Keratinocyte (primary cell): ENCODE results near the gene ARID3B. TPM values are rescaled to one million over a fixed set of nuclear protein-coding genes. Genes with fewer than 3 reads are reported as not detected.

ENCODE experiments used
- DNase-seq: peaks from one replicate; pipeline ENCODE4 v3.0.0-alpha.2; 2011; ENCODE audit warnings: low read depth, missing footprints, low spot score
- FAIRE-seq: peaks from 2 replicates; lab custom pipeline; 2011; peaks lifted over from hg19 to GRCh38; lab: Jason Lieb, UNC
- H2AFZ ChIP-seq: 2 replicates; pipeline ENCODE4 v1.6.0; 2012; ENCODE audit warnings: low read length, control low read depth, inconsistent platforms; ENCODE audit not compliant: control insufficient read depth
- H3K27ac ChIP-seq: 2 replicates; pipeline ENCODE4 v1.5.1; 2011; ENCODE audit warnings: low read length; ENCODE audit not compliant: control insufficient read depth, insufficient read depth
- H3K27me3 ChIP-seq: 3 replicates; pipeline ENCODE4 v1.6.0; 2011; ENCODE audit warnings: low read length; ENCODE audit not compliant: control insufficient read depth, insufficient read depth; ENCODE audit errors: extremely low read depth
- H3K36me3 ChIP-seq, 2 experiments: 2 replicates in 1 of 2; 3 replicates in 1 of 2; pipeline ENCODE4 v1.5.1; 2011; ENCODE audit warnings: low read length in 2 of 2, mild to moderate bottlenecking in 1 of 2; ENCODE audit not compliant: control insufficient read depth in 2 of 2, insufficient read depth in 2 of 2; ENCODE audit errors: extremely low read depth in 1 of 2
- H3K4me1 ChIP-seq: 3 replicates; pipeline ENCODE4 v1.5.1; 2011; ENCODE audit warnings: low read length; ENCODE audit not compliant: control insufficient read depth, insufficient read depth; ENCODE audit errors: extremely low read depth
- H3K4me2 ChIP-seq: 3 replicates; pipeline ENCODE4 v1.6.0; 2011; ENCODE audit warnings: low read depth, low read length; ENCODE audit not compliant: control insufficient read depth, insufficient read depth; ENCODE audit errors: extremely low read depth
- H3K4me3 ChIP-seq, 3 experiments: fragments of 200-600 bp in 1 of 3; sonication (generic) in 1 of 3; 2 replicates in 2 of 3; 3 replicates in 1 of 3; pipeline ENCODE4 v1.5.1; 2011 to 2016; ENCODE audit warnings: low read length in 3 of 3, mild to moderate bottlenecking in 3 of 3, control low read depth in 2 of 3, inconsistent platforms in 1 of 3, low read depth in 1 of 3, mixed read lengths in 1 of 3, mixed run types in 1 of 3, moderate library complexity in 1 of 3; ENCODE audit not compliant: control insufficient read depth in 2 of 3, insufficient read depth in 2 of 3; ENCODE audit errors: extremely low read depth in 1 of 3
- H3K79me2 ChIP-seq: 2 replicates; pipeline ENCODE4 v1.6.0; 2012; ENCODE audit warnings: low read length; ENCODE audit not compliant: control insufficient read depth, insufficient read depth
- H3K9ac ChIP-seq: 3 replicates; pipeline ENCODE4 v1.6.0; 2011; ENCODE audit warnings: low read length; ENCODE audit not compliant: control insufficient read depth, insufficient read depth; ENCODE audit errors: extremely low read depth
- H3K9me1 ChIP-seq: 3 replicates; pipeline ENCODE4 v1.6.0; 2011; ENCODE audit warnings: low read length; ENCODE audit not compliant: control insufficient read depth, insufficient read depth; ENCODE audit errors: extremely low read depth
- H3K9me3 ChIP-seq: 2 replicates; pipeline ENCODE4 v1.5.1; 2012; ENCODE audit warnings: low read depth, low read length; ENCODE audit not compliant: control insufficient read depth
- H4K20me1 ChIP-seq: 3 replicates; pipeline ENCODE4 v1.6.0; 2011; ENCODE audit warnings: low read length; ENCODE audit not compliant: control insufficient read depth, insufficient read depth; ENCODE audit errors: extremely low read depth
- EZH2 ChIP-seq: IDR thresholded peaks from one replicate; pipeline ENCODE4 v1.6.1; 2012; ENCODE audit warnings: inconsistent platforms, mild to moderate bottlenecking, low read length, moderate library complexity
- dilution Hi-C: fragments of 300-500 bp; cut with MboI; formaldehyde crosslinking; loops from one replicate; pipeline ENCODE4 v1.7.0; 2020; ENCODE audit warnings: low sequenced_read_pairs; ENCODE audit not compliant: extremely low pct_ligation_motif_present
- polyA plus RNA-seq, 5 experiments: library from polyadenylated mRNA; depleted of rRNA in 3 of 5; stranded (reverse) in 3 of 5; stranded (forward) in 1 of 5; unstranded in 1 of 5; fragments of >200 nt; gene quantifications; 1 replicate in 1 of 5; 2 replicates in 3 of 5; 3 replicates in 1 of 5; pipeline versions ENCODE4 v1.2.1 to v1.2.3, GENCODE V29; 2011 to 2012; ENCODE audit warnings: missing spikeins in 2 of 5, low read depth in 1 of 5, low replicate concordance in 1 of 5
- TF ChIP-seq, protein P1 (sequence below), 3 experiments: IDR thresholded peaks in 1 of 3; conservative IDR thresholded peaks in 1 of 3; optimal IDR thresholded peaks in 1 of 3; 2 replicates in 2 of 3; 3 replicates in 1 of 3; pipeline versions ENCODE3 to v1.5.1; 2011; ENCODE audit warnings: low read length in 3 of 3, mild to moderate bottlenecking in 3 of 3, moderate library complexity in 2 of 3, control low read depth in 1 of 3, inconsistent platforms in 1 of 3; ENCODE audit not compliant: insufficient read depth in 2 of 3; ENCODE audit errors: extremely low read depth in 1 of 3

ARID3B gene
- polyA plus RNA-seq, 1 donor (not counting 4 experiments of a cell fraction or from before 2014, with no cell fraction given), result 3.6 TPM

DNA sequence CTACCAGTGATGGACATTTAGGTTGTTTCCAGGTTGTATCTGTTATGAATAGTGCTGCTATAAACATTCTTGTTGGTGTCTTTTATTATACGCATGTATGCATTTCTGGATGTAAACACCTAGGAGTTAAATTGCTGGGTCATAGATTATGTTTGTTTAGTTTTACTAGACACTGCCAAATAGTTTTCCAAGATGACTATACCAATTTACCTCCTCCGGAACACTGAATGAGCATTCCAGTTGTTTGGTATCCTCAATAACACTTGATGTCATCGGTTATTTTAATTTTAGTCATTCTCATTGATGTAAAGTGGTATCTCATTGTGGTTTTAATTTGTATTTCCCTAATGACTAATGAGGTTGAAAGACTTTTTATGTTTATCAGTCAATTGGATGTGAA is 36.6 kb upstream of the ARID3B start:
- Histone ChIP-seq H3K27me3 (no peaks in the 10 kb centered on the region), H3K9me1 (no peaks in the 10 kb centered on the region), H3K9ac (no peak overlapping the region), H3K79me2 (no peaks in the 10 kb centered on the region), H3K27ac (no peak overlapping the region), H3K4me1 (no peaks in the 10 kb centered on the region), H3K4me2 (no peak overlapping the region), H3K9me3 (no peaks in the 10 kb centered on the region), H2AFZ (no peak overlapping the region), H3K36me3 (peaks cover 0 to under 1% of the 10 kb centered on the region in 2 experiments), H3K4me3 (no peak overlapping the region), H4K20me1 (no peaks in the 10 kb centered on the region)
- DNase-seq (no peak), FAIRE-seq (no peak)
- TF ChIP-seq, protein P1, sequence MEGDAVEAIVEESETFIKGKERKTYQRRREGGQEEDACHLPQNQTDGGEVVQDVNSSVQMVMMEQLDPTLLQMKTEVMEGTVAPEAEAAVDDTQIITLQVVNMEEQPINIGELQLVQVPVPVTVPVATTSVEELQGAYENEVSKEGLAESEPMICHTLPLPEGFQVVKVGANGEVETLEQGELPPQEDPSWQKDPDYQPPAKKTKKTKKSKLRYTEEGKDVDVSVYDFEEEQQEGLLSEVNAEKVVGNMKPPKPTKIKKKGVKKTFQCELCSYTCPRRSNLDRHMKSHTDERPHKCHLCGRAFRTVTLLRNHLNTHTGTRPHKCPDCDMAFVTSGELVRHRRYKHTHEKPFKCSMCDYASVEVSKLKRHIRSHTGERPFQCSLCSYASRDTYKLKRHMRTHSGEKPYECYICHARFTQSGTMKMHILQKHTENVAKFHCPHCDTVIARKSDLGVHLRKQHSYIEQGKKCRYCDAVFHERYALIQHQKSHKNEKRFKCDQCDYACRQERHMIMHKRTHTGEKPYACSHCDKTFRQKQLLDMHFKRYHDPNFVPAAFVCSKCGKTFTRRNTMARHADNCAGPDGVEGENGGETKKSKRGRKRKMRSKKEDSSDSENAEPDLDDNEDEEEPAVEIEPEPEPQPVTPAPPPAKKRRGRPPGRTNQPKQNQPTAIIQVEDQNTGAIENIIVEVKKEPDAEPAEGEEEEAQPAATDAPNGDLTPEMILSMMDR (optimal IDR thresholded peaks at IDR 0.05 in 1 of 3, IDR thresholded peaks at IDR 0.05 in 1 of 3, conservative IDR thresholded peaks at IDR 0.05 in 1 of 3; ENCODE audit: extremely low read depth in 1 of 3, insufficient read depth in 2 of 3, low read length in 3 of 3), result no peak
- TF ChIP-seq EZH2, result no peak
- dilution Hi-C loops, result no loop called here

DNA sequence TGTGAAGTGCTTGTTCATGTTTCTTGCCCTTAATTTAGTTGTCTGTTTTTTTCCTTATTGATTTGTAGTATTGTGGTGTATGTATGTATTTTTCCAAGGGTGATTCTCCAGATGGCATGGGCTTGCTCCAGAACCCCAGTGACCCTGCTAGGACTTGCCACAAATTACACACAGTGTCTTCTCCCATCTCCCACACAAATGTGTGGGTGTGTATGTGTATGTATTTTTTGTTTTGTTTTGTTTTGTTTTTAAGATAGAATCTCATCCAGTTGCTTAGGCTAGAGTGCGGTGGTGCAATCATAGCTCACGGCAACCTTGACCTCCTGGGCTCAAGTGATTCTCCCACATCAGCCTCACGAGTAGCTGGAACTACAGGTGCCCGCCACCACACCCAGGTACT is 36.2 kb upstream of the ARID3B start:
- no peaks in the 10 kb centered on the region for H3K36me3 ChIP-seq
- no peak for DNase-seq
- no peak overlapping the region for H3K4me2 ChIP-seq
- dilution Hi-C loops, result no loop called here
- no peaks in the 10 kb centered on the region for H3K9me3 ChIP-seq
- H3K4me3 ChIP-seq, result no peak overlapping the region
- no peaks in the 10 kb centered on the region for H4K20me1 ChIP-seq
- no peaks in the 10 kb centered on the region for H3K4me1 ChIP-seq
- H3K27ac ChIP-seq, result no peak overlapping the region
- no peak overlapping the region for H3K9ac ChIP-seq
- FAIRE-seq, result no peak
- no peak for TF ChIP-seq EZH2
- TF ChIP-seq, protein P1 (optimal IDR thresholded peaks at IDR 0.05 in 1 of 3, IDR thresholded peaks at IDR 0.05 in 1 of 3, conservative IDR thresholded peaks at IDR 0.05 in 1 of 3; ENCODE audit: extremely low read depth in 1 of 3, insufficient read depth in 2 of 3, low read length in 3 of 3), result no peak
- H3K27me3 ChIP-seq, result no peaks in the 10 kb centered on the region
- H3K79me2 ChIP-seq, result no peaks in the 10 kb centered on the region
- no peaks in the 10 kb centered on the region for H3K9me1 ChIP-seq
- no peak overlapping the region for H2AFZ ChIP-seq
